HFFc6 (cell line): Measurements from ENCODE around the gene KCTD21. TPM values are rescaled to one million over a fixed set of nuclear protein-coding genes. Genes with fewer than 3 reads are reported as not detected.

Source experiments
- DNase-seq: peaks from one replicate; pipeline ENCODE4 v3.0.0-alpha.2; 2018
- H3K27ac Mint-ChIP-seq: 2 replicates; pipeline ENCODE4 v1.8.0; 2020; ENCODE audit warnings: mild to moderate bottlenecking, mixed read lengths
- H3K27me3 Mint-ChIP-seq: 2 replicates; pipeline ENCODE4 v1.8.0; 2021; ENCODE audit warnings: mild to moderate bottlenecking, moderate library complexity, mixed read lengths; ENCODE audit not compliant: insufficient read depth
- H3K36me3 Mint-ChIP-seq: 2 replicates; pipeline ENCODE4 v1.8.0; 2021; ENCODE audit warnings: low read depth, mixed read lengths
- H3K4me1 Mint-ChIP-seq: 2 replicates; pipeline ENCODE4 v1.8.0; 2020; ENCODE audit warnings: low read depth, mixed read lengths
- H3K4me3 Mint-ChIP-seq: 2 replicates; pipeline ENCODE4 v1.8.0; 2020; ENCODE audit warnings: mild to moderate bottlenecking, moderate library complexity, mixed read lengths
- H3K9me3 Mint-ChIP-seq: 2 replicates; pipeline ENCODE4 v1.8.0; 2020; ENCODE audit warnings: mild to moderate bottlenecking, mixed read lengths
- total RNA-seq, 6 experiments: library from RNA; stranded (reverse); fragmentation: NEBNext Ultra II Directional; extraction: Animal tissue kit (Norgen Biotek cat#: 25700); gene quantifications; 2 replicates in 1 of 6; 3 replicates in 5 of 6; pipeline ENCODE4 v1.2.3, GENCODE V29; 2021
- TF ChIP-seq, protein P1 (sequence below): fragments of 200-600 bp; sonication (generic); IDR thresholded peaks from 2 replicates; pipeline ENCODE4 v1.5.0; 2021; ENCODE audit warnings: antibody characterized with exemption, mild to moderate bottlenecking

KCTD21 gene
- total RNA-seq, 6 experiments from 2014 or later = 10.4 to 15.7 (median 12.6) TPM

DNA sequence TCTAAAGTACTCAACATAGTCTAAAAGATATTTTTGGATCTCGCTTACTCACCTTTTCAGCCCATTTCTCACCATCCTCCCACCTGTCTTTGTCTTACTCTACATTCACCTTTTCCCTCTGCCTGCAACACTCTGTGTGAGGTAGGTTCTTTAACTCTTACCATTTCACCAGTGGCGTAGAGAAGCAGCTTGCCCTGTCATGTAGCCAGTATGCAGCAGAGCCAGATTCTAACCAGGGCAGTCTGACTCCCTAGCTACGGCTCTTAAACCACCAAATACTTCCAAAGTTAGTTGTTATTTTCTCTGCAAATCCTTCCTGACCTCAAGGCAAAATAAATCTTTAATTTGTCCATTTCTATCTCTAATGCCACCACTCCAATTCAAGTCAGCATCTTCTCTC, 56.5 kb downstream of the KCTD21 start:
- H3K27ac Mint-ChIP-seq = peak overlapping the region; percentile 70

DNA sequence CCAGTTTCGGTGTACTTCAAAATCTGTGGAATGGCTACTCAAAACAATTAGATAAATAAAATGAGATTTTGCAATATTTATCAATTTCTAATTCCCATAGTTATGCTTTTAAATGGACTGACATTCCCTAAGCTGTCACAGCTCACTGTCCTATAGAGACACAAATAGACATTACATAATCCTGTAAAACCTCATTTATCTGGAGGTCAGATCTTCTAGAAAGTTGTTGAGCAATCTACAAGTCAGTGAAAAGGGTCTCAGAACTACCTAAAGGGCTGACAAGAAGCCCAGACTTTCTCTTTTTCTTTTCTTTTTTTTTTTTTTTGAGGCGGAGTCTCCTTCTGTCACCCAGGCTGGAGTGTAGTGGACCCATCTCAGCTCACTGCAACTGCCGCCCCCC, 61.0 kb downstream of the KCTD21 start:
- H3K27me3 Mint-ChIP-seq = no peaks in the 10 kb centered on the region; the same call in 1 of the 2 replicates
- peaks cover 5% of the 10 kb centered on the region; the same call in 1 of the 2 replicates for H3K36me3 Mint-ChIP-seq
- DNase-seq = no peak
- H3K27ac Mint-ChIP-seq = no peak overlapping the region
- TF ChIP-seq, protein P1, sequence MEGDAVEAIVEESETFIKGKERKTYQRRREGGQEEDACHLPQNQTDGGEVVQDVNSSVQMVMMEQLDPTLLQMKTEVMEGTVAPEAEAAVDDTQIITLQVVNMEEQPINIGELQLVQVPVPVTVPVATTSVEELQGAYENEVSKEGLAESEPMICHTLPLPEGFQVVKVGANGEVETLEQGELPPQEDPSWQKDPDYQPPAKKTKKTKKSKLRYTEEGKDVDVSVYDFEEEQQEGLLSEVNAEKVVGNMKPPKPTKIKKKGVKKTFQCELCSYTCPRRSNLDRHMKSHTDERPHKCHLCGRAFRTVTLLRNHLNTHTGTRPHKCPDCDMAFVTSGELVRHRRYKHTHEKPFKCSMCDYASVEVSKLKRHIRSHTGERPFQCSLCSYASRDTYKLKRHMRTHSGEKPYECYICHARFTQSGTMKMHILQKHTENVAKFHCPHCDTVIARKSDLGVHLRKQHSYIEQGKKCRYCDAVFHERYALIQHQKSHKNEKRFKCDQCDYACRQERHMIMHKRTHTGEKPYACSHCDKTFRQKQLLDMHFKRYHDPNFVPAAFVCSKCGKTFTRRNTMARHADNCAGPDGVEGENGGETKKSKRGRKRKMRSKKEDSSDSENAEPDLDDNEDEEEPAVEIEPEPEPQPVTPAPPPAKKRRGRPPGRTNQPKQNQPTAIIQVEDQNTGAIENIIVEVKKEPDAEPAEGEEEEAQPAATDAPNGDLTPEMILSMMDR = no peak
- no peaks in the 10 kb centered on the region for H3K9me3 Mint-ChIP-seq
- peaks cover 16% of the 10 kb centered on the region for H3K4me1 Mint-ChIP-seq
- H3K4me3 Mint-ChIP-seq = no peak overlapping the region

More for the DNA sequence above, 56.5 kb downstream of the KCTD21 start:
- Mint-ChIP-seq H3K9me3 (no peaks in the 10 kb centered on the region), H3K4me1 (peaks cover 30% of the 10 kb centered on the region), H3K36me3 (peaks cover 13% of the 10 kb centered on the region), H3K27me3 (no peaks in the 10 kb centered on the region; the same call in 1 of the 2 replicates), H3K4me3 (no peak overlapping the region)
- peak; percentile 76 for DNase-seq
- TF ChIP-seq, protein P1 = no peak

Other genes with a start within 250 kb of the KCTD21 start
- gene INTS4, start 194.0 kb downstream of the KCTD21 start, total RNA-seq = 10 to 100 TPM; 23.8 to 30.1 (median 28.3) TPM
- gene KCTD14, start 165.3 kb downstream of the KCTD21 start, total RNA-seq = 1 to 10 TPM in 2 of 6 experiments, under 1 TPM in 4; 0.17 to 1.5 (median 0.64) TPM
- not detected for gene THRSP, start 124.8 kb downstream of the KCTD21 start, total RNA-seq
- 100 to 1,000 TPM; 330 to 476 (median 410) TPM for gene NDUFC2, start 108.8 kb downstream of the KCTD21 start, total RNA-seq
- 10 to 100 TPM; 62.0 to 84.0 (median 69.8) TPM for gene ALG8, start 49.0 kb downstream of the KCTD21 start, total RNA-seq
- gene USP35, start 293 bp upstream of the KCTD21 start, total RNA-seq = 10 to 100 TPM in 1 of 6 experiments, 1 to 10 TPM in 5; 8.5 to 10.6 (median 9.0) TPM
- 10 to 100 TPM in 3 of 6 experiments, 1 to 10 TPM in 3; 8.4 to 12.1 (median 9.9) TPM for gene GAB2, start 229.2 kb upstream of the KCTD21 start, total RNA-seq